Measurements from ENCODE around the gene ANKRD33B. TPM values are rescaled to one million over a fixed set of nuclear protein-coding genes. Genes with fewer than 3 reads are reported as not detected.
A peak's percentile ranks its signal among the peaks of the same experiment; 100 is the strongest.

Gene ANKRD33B
- total and polyA plus RNA-seq, 9 of the 15 experiments (the other 6 are each of a cell fraction or from before 2014, with no cell fraction given): 0.10 to 1.7 (median 0.40) TPM

GRCh38 chr5:10588779-10589447 lies 25.0 kb downstream of the ANKRD33B start (continued):
- TF ChIP-seq HMBOX1 (IDR thresholded peaks at IDR 0.05) (peak; percentile 99), CBFA2T3 (IDR thresholded peaks at IDR 0.05) (peak; percentile 99), HBP1 (CRISPR knock-in tag; IDR thresholded peaks at IDR 0.05) (peak; percentile 74; the same call in 1 of the 2 replicates), NR4A1 (CRISPR knock-in tag; IDR thresholded peaks at IDR 0.05) (no peak), NR4A1 (tag; IDR thresholded peaks at IDR 0.05) (peak; percentile 90; the same call in 1 of the 2 replicates), RB1 (IDR thresholded peaks at IDR 0.05; ENCODE audit: low read depth) (peak; percentile 30; the same call in 1 of the 2 replicates), ZBTB12 (CRISPR knock-in tag; IDR thresholded peaks at IDR 0.05) (peak; percentile 41; the same call in 1 of the 2 replicates), TCFL5 (CRISPR knock-in tag; conservative IDR thresholded peaks at IDR 0.05) (no peak; the same call in 1 of the 2 replicates), MYNN (IDR thresholded peaks at IDR 0.05) (peak; percentile 87), MYNN (CRISPR knock-in tag; IDR thresholded peaks at IDR 0.05) (no peak), EWSR1 (IDR thresholded peaks at IDR 0.05; ENCODE audit: borderline replicate concordance, low read depth, partially characterized antibody) (no peak), RUNX1 (IDR thresholded peaks at IDR 0.05; ENCODE audit: low read depth) (peak; percentile 97), MEIS2 (IDR thresholded peaks at IDR 0.05; ENCODE audit: partially characterized antibody) (peak; percentile 90), L3MBTL2 (IDR thresholded peaks at IDR 0.05) (peak; percentile 93), HDGF (IDR thresholded peaks at IDR 0.05) (no peak), BCOR (IDR thresholded peaks at IDR 0.05) (peak; percentile 97), NCOR1 (IDR thresholded peaks at IDR 0.05) (peak; percentile 98), POLR3A (IDR thresholded peaks at IDR 0.05; ENCODE audit: borderline replicate concordance, extremely low read depth, insufficient read depth, insufficient read length) (no peak), ESRRA (IDR thresholded peaks at IDR 0.05; ENCODE audit: borderline replicate concordance, low read depth) (peak; percentile 94; the same call in 1 of the 2 replicates), CEBPB (tag; IDR thresholded peaks at IDR 0.05) (no peak), BRF2 (IDR thresholded peaks at IDR 0.05; ENCODE audit: borderline replicate concordance, insufficient read depth, insufficient read length) (no peak), ZNF511 (CRISPR knock-in tag; IDR thresholded peaks at IDR 0.05) (no peak)

All from K562 (cell line).